BE2C (cell line): ENCODE data around the gene AGK. TPM values are rescaled to one million over a fixed set of nuclear protein-coding genes. Genes with fewer than 3 reads are reported as not detected.

Experiments
- DNase-seq: peaks from one replicate; pipeline ENCODE4 v3.0.0-alpha.2; 2020
- H3K27me3 ChIP-seq: fragments of 250-450 bp; sonication (Bioruptor Pico); 2 replicates; pipeline ENCODE4 v1.5.1; 2020; ENCODE audit warnings: mild to moderate bottlenecking
- H3K36me3 ChIP-seq: fragments of 250-450 bp; sonication (Bioruptor Pico); 2 replicates; pipeline ENCODE4 v1.5.1; 2020; ENCODE audit warnings: mild to moderate bottlenecking
- H3K4me1 ChIP-seq: fragments of 250-450 bp; sonication (Bioruptor Pico); 2 replicates; pipeline ENCODE4 v1.5.1; 2020
- H3K4me3 ChIP-seq: 2 replicates; pipeline ENCODE4 v1.5.1; 2011; ENCODE audit warnings: low read depth, low read length
- H3K9me3 ChIP-seq: fragments of 250-450 bp; sonication (Bioruptor Pico); 2 replicates; pipeline ENCODE4 v1.5.1; 2020
- CTCF ChIP-seq: IDR thresholded peaks from 2 replicates; pipeline ENCODE4 v1.5.1; 2012; ENCODE audit warnings: mild to moderate bottlenecking, low read depth, low read length
- polyA plus RNA-seq: library from polyadenylated mRNA; unstranded; fragments of >200 nt; gene quantifications from one replicate; pipeline ENCODE4 v1.2.1, GENCODE V29; 2012; ENCODE audit warnings: low read depth, missing spikeins; ENCODE audit not compliant: insufficient read length, insufficient read depth

The AGK gene
- polyA plus RNA-seq: 44.2 TPM

- Histone ChIP-seq H3K4me1 (no peaks in the 10 kb centered on the region), H3K9me3 (no peaks in the 10 kb centered on the region), H3K27me3 (no peaks in the 10 kb centered on the region), H3K36me3 (no peaks in the 10 kb centered on the region), H3K4me3 (peak within 1 kb of the TSS; percentile 82)
- DNase-seq: peak; percentile 91
- TF ChIP-seq CTCF: no peak
Measured at GRCh38 chr7:141551094-141551781, at the start of gene AGK. AGK (plus strand) TSS chr7:141551410; CDS start chr7:141555467, 4,057 bp downstream.

GRCh38 chr7:141501451-141501850, 49.8 kb upstream of the AGK start:
- Histone ChIP-seq H3K4me1 (no peaks in the 10 kb centered on the region), H3K9me3 (no peaks in the 10 kb centered on the region)
- TF ChIP-seq CTCF: no peak

GRCh38 chr7:141511316-141511675, 39.9 kb upstream of the AGK start:
- H3K4me1 ChIP-seq: no peaks in the 10 kb centered on the region
- DNase-seq: no peak
- H3K4me3 ChIP-seq: no peak overlapping the region
- no peaks in the 10 kb centered on the region for H3K9me3 ChIP-seq
- H3K27me3 ChIP-seq: no peaks in the 10 kb centered on the region
- no peak for TF ChIP-seq CTCF
- H3K36me3 ChIP-seq: no peaks in the 10 kb centered on the region

More at GRCh38 chr7:141501451-141501850, 49.8 kb upstream of the AGK start:
- H3K27me3 ChIP-seq: no peaks in the 10 kb centered on the region
- H3K36me3 ChIP-seq: no peaks in the 10 kb centered on the region
- no peak overlapping the region for H3K4me3 ChIP-seq
- no peak for DNase-seq

GRCh38 chr7:141511676-141512396, 39.4 kb upstream of the AGK start:
- TF ChIP-seq CTCF: no peak
- Histone ChIP-seq H3K4me3 (no peak overlapping the region), H3K36me3 (no peaks in the 10 kb centered on the region), H3K27me3 (no peaks in the 10 kb centered on the region), H3K4me1 (no peaks in the 10 kb centered on the region), H3K9me3 (no peaks in the 10 kb centered on the region)
- DNase-seq: no peak

- no peaks in the 10 kb centered on the region for H3K4me1 ChIP-seq
- no peak for TF ChIP-seq CTCF
- no peak for DNase-seq
- no peaks in the 10 kb centered on the region for H3K9me3 ChIP-seq
- H3K36me3 ChIP-seq: no peaks in the 10 kb centered on the region
- no peaks in the 10 kb centered on the region for H3K27me3 ChIP-seq
- no peak overlapping the region for H3K4me3 ChIP-seq
Measured at GRCh38 chr7:141512597-141512996, 38.6 kb upstream of the AGK start.

GRCh38 chr7:141513720-141514119, 37.5 kb upstream of the AGK start:
- no peaks in the 10 kb centered on the region for H3K9me3 ChIP-seq
- TF ChIP-seq CTCF: no peak
- H3K27me3 ChIP-seq: no peaks in the 10 kb centered on the region
- no peaks in the 10 kb centered on the region for H3K36me3 ChIP-seq
- no peak for DNase-seq
- no peaks in the 10 kb centered on the region for H3K4me1 ChIP-seq
- no peak overlapping the region for H3K4me3 ChIP-seq
